Loucy (cell line): Measurements from ENCODE around the gene RPL26.

ENCODE experiments used
- H2AFZ ChIP-seq: fragments of 200-600 bp; sonication (generic); 2 replicates; pipeline ENCODE4 v1.6.0; 2016; ENCODE audit warnings: antibody characterized with exemption, mild to moderate bottlenecking, low read length, moderate library complexity
- H3F3A ChIP-seq: fragments of 200-600 bp; 2 replicates; pipeline ENCODE4 v1.6.0; 2016; ENCODE audit warnings: antibody characterized with exemption, low read depth, mild to moderate bottlenecking
- H3K27me3 ChIP-seq: fragments of 200-600 bp; sonication (generic); 2 replicates; pipeline ENCODE4 v1.6.1; 2014; ENCODE audit warnings: low read length, mild to moderate bottlenecking; ENCODE audit not compliant: insufficient read depth, poor library complexity, severe bottlenecking
- H3K36me3 ChIP-seq: fragments of 200-600 bp; sonication (generic); 2 replicates; pipeline ENCODE4 v1.6.1; 2016; ENCODE audit warnings: low read length; ENCODE audit not compliant: insufficient read depth
- H3K4me1 ChIP-seq: fragments of 200-600 bp; sonication (generic); 2 replicates; pipeline ENCODE4 v1.5.1; 2014; ENCODE audit warnings: low read length, mild to moderate bottlenecking; ENCODE audit not compliant: insufficient read depth, poor library complexity, severe bottlenecking
- H3K4me2 ChIP-seq: fragments of 200-600 bp; sonication (generic); 2 replicates; pipeline ENCODE4 v1.6.0; 2014; ENCODE audit warnings: antibody characterized with exemption, low read length, low read depth, mild to moderate bottlenecking; ENCODE audit not compliant: poor library complexity, severe bottlenecking
- H3K4me3 ChIP-seq: fragments of 200-600 bp; sonication (generic); 2 replicates; pipeline ENCODE4 v1.5.1; 2014; ENCODE audit warnings: low read length, mild to moderate bottlenecking, mixed read lengths; ENCODE audit not compliant: poor library complexity, severe bottlenecking
- H3K79me2 ChIP-seq: fragments of 200-600 bp; sonication (generic); 2 replicates; pipeline ENCODE4 v1.6.1; 2014; ENCODE audit warnings: low read length; ENCODE audit not compliant: insufficient read depth
- H3K9ac ChIP-seq: fragments of 200-600 bp; sonication (generic); 2 replicates; pipeline ENCODE4 v1.6.0; 2014; ENCODE audit warnings: mild to moderate bottlenecking, low read depth, low read length, moderate library complexity; ENCODE audit not compliant: poor library complexity, severe bottlenecking
- H3K9me2 ChIP-seq: fragments of 200-600 bp; sonication (generic); replicated peaks from 2 replicates; pipeline ENCODE4 v1.6.1; 2016; ENCODE audit warnings: low read depth, low read length, mixed read lengths
- H3K9me3 ChIP-seq: fragments of 200-600 bp; sonication (generic); 2 replicates; pipeline ENCODE4 v1.6.1; 2014; ENCODE audit warnings: mild to moderate bottlenecking, antibody characterized with exemption, low read length, low read depth; ENCODE audit not compliant: insufficient read depth
- H4K20me1 ChIP-seq: fragments of 200-600 bp; sonication (generic); 2 replicates; pipeline ENCODE4 v1.6.0; 2014; ENCODE audit warnings: antibody characterized with exemption, low read length, mild to moderate bottlenecking; ENCODE audit not compliant: insufficient read depth, poor library complexity, severe bottlenecking
- CTCF ChIP-seq: fragments of 200-600 bp; sonication (generic); conservative IDR thresholded peaks from 2 replicates; pipeline ENCODE4 v1.5.1; 2014; ENCODE audit warnings: mild to moderate bottlenecking, antibody characterized with exemption, low read length
- EZH2phosphoT487 ChIP-seq: fragments of 200-600 bp; IDR thresholded peaks from 2 replicates; pipeline ENCODE4 v1.6.1; 2018; ENCODE audit warnings: antibody characterized with exemption, mild to moderate bottlenecking, moderate library complexity, borderline replicate concordance

Gene RPL26

GRCh38 chr17:8391711-8392110 is 8.7 kb upstream of the RPL26 start:
- Histone ChIP-seq H2AFZ (no peak overlapping the region), H3K27me3 (no peaks in the 10 kb centered on the region), H3K4me1 (peaks cover 5% of the 10 kb centered on the region), H3K9ac (no peak overlapping the region), H3F3A (no peaks in the 10 kb centered on the region), H3K79me2 (no peaks in the 10 kb centered on the region), H4K20me1 (no peaks in the 10 kb centered on the region), H3K9me3 (no peaks in the 10 kb centered on the region), H3K4me3 (no peak overlapping the region), H3K9me2 (no peaks in the 10 kb centered on the region), H3K36me3 (no peaks in the 10 kb centered on the region), H3K4me2 (no peak overlapping the region)
- TF ChIP-seq CTCF (no peak), EZH2phosphoT487 (no peak)

- Histone ChIP-seq H3K4me3 (no peak overlapping the region), H3K9me2 (no peaks in the 10 kb centered on the region), H2AFZ (no peak overlapping the region), H3K9ac (no peak overlapping the region), H3K79me2 (peaks cover 9% of the 10 kb centered on the region; the same call in 1 of the 2 replicates), H4K20me1 (no peaks in the 10 kb centered on the region), H3K27me3 (no peaks in the 10 kb centered on the region), H3K4me1 (peaks cover 13% of the 10 kb centered on the region), H3K4me2 (no peak overlapping the region), H3K9me3 (no peaks in the 10 kb centered on the region), H3F3A (no peaks in the 10 kb centered on the region), H3K36me3 (no peaks in the 10 kb centered on the region)
- TF ChIP-seq EZH2phosphoT487: no peak
- no peak for TF ChIP-seq CTCF
Measured at GRCh38 chr17:8387914-8388651, 5.1 kb upstream of the RPL26 start.

DNA sequence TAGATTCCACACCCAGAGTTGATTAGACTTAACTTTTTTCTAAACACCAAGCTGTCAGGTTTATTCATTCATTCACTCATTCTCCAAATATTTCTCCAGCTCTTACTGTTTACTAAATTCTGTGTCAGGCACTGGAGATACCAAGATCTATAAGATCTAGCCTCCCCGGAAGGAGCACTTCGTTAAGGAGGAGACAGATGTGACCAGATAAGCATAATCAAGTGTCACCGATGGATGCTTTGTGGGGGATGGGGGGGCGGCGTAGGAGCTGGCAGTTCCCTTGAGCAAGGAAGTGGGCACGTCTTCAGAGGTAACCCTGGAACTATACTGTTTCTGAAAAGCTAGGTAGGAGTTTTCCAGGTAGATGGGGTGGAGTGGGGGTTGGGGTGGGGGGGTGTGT is 3.8 kb upstream of the RPL26 start:
- Histone ChIP-seq H3K4me1 (peaks cover 13% of the 10 kb centered on the region), H3K9me3 (no peaks in the 10 kb centered on the region), H3K4me3 (no peak overlapping the region), H3K9ac (no peak overlapping the region), H3K9me2 (no peaks in the 10 kb centered on the region), H3K36me3 (no peaks in the 10 kb centered on the region), H3K4me2 (no peak overlapping the region), H3F3A (no peaks in the 10 kb centered on the region), H3K79me2 (peaks cover 20% of the 10 kb centered on the region), H2AFZ (no peak overlapping the region), H4K20me1 (peaks cover 8% of the 10 kb centered on the region), H3K27me3 (peaks cover 8% of the 10 kb centered on the region)
- TF ChIP-seq CTCF (no peak), EZH2phosphoT487 (no peak)
